ENCODE measurements around the gene ARHGAP15. TPM values are rescaled to one million over a fixed set of nuclear protein-coding genes. Genes with fewer than 3 reads are reported as not detected.
A peak's percentile ranks its signal among the peaks of the same experiment; 100 is the strongest.
"Not testable (repeated sequence)": the region's sequence is repeated elsewhere in the genome, so short reads cannot be mapped to it uniquely, and the experiment has no call there.

ARHGAP15 gene
- 10 to 100 TPM; 12.0 to 23.2 TPM for total RNA-seq
- long read RNA-seq, donor 1, partial matches to known transcripts = 4 of 10 reads
- long read RNA-seq, donor 1, other reads (novel, unspliced or antisense) = 5 of 10 reads
- long read RNA-seq, donor 2, partial matches to known transcripts = 15 of 24 reads
- long read RNA-seq, donor 2, other reads (novel, unspliced or antisense) = 8 of 24 reads

DNA sequence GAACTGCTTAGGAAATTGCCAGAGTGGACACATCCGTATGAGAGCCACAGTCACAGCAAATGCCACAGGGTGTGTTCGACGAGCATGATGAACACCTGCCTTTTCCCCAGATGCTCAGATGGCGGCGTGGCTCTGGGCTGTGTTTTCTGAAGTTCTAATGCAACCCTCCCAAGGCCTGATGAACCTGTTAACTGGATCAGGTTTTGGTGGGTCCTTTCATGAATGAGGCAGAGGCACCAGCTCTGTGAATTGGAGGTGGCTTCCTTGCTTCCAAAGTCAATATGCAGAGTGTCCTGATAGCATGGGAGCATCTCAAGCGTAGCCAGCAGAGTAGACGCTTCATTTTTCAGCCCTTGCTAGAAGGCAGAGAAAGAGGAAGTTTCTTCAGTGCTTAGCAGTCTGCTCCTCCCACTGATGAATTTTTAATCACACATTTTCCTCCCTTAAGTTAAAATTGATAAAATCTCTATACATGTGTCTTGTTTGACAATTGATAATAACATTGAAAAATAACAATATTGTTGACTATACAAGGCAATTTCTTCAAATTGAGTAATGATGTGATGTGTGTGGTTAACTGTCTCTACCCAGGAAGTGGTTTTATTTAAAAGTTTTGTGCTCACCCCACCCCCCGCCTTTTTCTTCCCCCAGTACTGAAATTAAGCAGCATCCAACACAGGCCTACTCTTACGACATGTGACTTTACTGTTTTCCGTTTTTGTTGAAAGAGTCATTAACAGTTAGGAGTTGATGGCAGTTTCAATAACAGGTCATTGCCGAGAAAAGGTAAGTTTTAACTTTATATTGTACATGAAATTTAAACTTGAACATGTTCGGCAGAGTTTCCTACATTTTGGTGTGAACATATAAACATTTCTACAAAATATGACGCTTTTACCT, at the start of gene ARHGAP15:
ARHGAP15 (plus strand) TSS at position 739 of the 900 bp plus-strand sequence.
- peak; percentile 72 for DNase-seq (ENCODE audit: low spot score)
- intact Hi-C loops (cut with DNase I) = no loop called here

DNA sequence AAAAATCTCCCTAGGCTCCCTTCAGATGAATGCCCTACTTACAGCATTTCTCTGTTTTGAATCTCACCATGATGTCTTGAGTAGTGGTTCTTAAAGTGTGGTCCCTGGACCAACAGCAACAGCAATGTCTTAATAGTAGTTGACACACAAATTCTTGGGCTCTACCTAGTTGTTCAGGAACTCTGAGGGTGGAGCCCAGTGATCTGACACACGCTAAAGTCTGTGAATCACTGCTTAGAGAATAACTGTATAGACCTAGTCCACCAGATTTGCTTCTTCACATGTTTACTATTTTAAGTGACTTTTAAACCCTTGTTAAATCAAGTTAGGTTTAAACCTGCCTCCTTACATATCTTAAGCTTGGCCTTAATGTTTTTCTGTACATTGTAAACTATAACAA, 47.6 kb upstream of the ARHGAP15 start:
- intact Hi-C loops (cut with DNase I) = no loop called here
- DNase-seq (ENCODE audit: low spot score) = no peak

DNA sequence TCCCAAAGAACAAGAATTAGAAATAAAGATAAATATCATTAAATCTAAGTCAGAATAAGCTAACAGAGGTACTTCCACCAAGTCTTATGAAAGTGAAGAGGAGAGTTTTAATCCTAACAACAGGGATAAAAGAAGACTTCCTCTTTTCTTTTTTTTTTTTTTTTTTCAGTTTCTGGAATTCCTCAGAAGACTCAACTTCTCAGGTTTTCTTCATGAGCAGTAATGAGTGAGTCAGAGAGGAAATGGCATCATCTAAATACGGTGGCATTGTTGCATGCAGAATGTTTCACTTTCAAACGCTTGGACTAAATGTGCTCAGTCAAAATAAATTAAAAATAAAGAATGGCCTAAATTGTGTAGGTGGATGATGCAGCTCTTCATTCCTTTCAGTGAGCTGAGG, 45.6 kb upstream of the ARHGAP15 start:
- DNase-seq (ENCODE audit: low spot score) = no peak
- intact Hi-C loops (cut with DNase I) = no loop called here

DNA sequence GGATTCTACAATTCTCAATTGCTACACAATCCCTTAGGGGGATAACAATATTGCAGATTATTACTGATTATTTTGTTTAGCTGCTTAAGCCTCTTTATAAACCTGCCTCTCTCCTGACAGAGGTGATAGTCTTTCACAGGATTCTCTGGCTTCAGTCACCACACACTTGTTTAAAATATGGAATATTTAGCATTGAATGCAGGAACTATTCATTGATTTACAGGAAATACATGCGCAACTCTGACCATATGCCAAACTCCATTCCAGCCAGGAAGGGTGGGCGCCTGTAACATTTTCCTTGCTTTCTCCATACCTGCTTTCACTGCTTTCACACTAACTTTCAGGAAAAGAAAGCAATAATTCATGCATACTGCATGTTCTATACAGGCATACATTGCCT, 44.8 kb upstream of the ARHGAP15 start:
- intact Hi-C loops (cut with DNase I) = no loop called here
- no peak for DNase-seq (ENCODE audit: low spot score)

DNA sequence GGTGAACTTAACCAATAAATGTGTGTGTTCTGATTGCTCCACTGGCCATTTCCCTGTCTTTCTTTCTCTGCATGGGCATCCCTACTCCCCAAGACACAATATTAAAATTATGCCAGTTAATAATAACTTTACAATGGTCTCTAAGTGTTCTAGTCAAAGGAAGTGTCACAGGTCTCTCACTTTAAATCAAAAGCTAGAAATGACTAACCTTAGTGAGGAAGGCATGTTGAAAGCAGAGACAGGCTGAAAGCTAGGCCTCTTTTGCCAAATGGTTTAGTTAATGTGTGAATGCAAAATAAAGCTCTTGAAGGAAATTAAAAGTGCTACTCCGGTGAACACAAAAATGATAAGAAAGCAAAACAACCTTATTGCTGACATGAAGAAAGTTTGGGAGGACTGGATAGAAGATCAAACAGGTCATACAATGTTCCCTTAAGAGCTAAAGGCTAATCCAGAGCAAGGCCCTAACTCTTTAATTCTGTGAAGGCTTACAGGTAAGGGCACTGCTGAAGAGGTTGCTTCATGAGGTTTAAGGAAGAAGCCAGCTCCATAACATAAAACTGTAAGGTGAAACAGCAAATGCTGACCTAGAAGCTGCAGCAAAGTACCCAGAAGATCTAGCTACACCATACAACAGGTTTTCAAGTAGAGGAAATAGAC, 44.0 kb upstream of the ARHGAP15 start:
- no peak for DNase-seq (ENCODE audit: low spot score)
- intact Hi-C loops (cut with DNase I) = no loop called here

DNA sequence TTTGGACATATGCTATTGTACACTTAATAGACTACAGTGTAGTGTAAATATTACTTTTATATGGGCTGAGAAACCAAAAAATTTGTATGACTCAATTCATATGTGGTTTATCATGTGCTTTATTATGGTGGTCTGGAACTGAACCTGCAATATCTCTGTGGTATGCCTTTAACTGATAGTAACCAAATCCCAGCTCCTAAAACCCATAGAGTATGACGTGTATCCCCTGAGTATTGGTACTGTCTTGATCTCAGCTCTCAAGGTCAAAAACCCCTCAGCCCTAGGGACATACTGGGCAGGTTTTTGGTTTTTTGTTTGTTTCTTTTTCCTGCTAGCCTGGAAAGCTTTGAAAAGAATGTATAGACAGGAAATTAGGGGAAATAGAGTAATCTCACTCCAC, 42.2 kb upstream of the ARHGAP15 start:
- no peak for DNase-seq (ENCODE audit: low spot score)
- intact Hi-C loops (cut with DNase I) = no loop called here

DNA sequence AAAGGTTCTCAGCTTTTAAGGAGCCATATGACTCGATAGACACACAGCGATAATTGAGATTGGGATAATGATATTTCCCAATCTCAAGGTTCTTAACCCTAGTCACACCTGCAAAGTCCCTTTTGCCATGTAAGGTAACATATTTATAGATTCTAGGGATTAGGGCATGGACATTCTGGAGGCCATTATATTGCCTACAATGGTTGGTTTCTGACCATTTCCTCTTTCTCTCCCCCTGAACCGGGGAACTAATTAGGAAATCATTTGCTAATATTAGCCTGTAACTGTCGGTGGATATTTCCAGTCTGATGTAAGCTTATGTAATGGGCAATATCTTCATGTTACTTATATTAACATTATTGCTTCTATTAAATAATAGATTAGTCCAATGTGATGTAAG, 40.8 kb upstream of the ARHGAP15 start:
- DNase-seq (ENCODE audit: low spot score) = no peak
- intact Hi-C loops (cut with DNase I) = no loop called here

DNA sequence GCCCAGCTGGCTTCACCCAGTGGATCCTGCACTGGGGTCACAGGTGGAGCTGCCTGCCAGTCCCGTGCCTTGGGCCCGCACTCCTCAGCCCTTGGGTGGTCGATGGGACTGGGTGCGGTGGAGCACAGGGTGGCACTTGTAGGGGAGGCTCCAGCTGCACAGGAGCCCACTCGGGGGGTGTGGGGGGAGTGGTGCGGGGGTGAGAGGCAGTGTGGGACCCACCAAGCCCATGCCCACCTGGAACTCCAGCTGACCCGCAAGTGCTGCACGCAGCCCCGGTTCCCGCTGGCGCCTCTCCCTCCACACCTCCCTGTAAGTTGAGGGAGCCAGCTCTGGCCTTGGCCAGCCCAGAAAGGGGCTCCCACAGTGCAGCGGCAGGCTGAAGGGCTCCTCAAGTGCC, 39.7 kb upstream of the ARHGAP15 start:
- DNase-seq (ENCODE audit: low spot score); intact Hi-C loops (cut with DNase I): not testable (repeated sequence)

DNA sequence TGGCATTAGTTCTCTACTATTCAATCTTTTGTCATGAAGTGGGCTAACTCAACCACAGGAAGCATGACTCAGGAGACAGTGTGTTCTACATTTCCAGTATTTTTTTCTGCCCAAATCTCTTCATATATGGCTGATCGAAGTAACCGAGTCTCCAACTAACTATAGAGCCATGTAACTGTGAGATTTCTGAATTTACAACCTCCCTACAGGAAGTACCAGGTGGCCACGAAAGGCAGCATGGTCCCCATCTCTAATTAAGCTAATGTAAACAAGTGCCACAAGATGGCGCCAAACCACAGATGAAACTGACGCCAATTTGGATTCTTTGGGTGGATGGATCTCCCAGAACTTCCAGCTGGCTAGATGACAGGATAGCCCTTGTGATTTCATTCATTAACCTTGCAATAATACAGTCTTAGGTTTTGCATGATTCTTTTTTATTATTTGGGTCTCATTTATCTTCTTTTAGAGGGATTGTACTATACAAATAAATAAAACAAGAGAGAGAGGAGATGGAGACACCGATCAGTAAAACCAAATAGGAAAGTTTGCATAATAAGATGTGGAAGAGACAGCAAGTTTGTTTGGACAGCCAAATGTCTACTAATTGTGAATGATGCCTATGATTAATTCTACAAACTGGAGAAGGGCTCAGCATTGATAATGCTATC, 18.3 kb upstream of the ARHGAP15 start:
- peak; percentile 73 for DNase-seq (ENCODE audit: low spot score)
- intact Hi-C loops (cut with DNase I) = no loop called here

DNA sequence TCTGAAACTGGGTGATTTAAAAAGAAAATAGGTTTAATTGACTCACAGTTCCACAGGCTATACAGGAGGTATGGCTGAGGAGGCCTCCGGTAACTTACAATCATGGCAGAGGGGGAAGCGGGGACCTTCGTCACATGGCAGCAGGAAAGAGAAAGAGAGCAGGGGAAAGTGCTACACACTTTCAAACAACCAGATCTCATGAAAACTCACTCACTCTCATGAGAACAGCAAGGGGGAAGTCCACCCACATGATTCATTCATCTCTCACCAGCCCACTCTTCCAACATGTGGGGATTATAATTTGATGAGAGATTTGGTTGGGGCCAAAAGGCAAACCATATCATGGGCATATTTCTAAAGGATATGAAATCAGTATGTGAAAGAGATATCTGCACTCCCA, 12.0 kb upstream of the ARHGAP15 start:
- DNase-seq (ENCODE audit: low spot score) = no peak
- intact Hi-C loops (cut with DNase I) = no loop called here

DNA sequence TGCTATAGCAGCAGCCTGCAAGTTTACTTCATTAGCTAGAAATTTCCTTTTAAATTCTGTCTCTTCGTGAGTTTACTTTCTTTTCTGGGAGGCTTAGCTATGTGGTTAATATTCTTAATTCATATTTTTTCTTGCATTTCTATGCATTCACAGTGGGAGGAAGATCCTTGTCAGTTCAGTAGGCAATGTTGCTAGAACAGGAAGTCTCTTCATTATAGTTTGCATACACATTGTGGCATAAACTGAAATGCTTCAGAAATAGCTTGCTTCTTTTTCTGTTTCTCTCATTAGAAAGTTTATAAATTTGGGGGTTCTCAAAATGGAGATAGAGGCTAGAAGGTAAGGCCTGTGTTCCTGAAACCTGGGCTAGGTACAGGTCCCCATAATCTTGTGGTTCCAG, 8.1 kb upstream of the ARHGAP15 start:
- DNase-seq (ENCODE audit: low spot score) = no peak
- intact Hi-C loops (cut with DNase I) = no loop called here

DNA sequence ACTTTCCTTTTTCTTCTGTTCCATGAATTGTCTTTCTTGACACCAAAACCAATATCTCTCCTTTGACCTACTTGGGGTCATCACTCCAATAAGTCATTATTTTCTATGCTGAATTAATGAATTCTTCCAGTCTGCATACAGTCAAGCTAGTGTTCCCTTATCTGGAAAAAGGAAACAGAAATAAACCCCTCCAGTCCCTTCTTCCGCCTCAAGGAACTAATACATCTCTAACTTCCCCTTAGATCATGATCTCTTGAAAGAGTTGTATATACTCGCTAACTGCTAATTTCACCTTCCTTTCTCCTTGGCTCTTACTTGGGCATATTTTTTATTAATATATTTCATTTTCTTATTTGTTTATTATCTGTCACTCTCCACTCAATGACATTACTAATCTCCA, 7.3 kb upstream of the ARHGAP15 start:
- DNase-seq (ENCODE audit: low spot score) = no peak
- intact Hi-C loops (cut with DNase I) = no loop called here

DNA sequence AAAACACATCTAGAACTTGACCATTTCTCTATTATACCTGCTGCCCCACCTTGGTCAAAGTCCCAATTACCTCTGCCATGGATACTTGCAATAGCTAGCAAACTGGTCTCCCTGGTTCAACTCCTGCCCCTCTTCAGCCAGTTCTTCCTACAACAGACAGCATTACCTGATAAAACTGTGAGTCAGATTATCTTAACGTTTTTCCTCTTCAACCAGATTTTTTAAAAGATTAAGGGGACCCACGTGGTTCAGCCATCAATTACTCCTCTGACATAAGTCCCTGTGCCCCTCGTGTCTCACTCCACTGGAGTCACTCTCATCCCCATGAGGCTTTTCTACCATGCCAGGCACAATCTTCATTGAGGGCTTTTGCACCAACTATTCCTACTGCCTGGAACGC, 5.3 kb upstream of the ARHGAP15 start:
- no peak for DNase-seq (ENCODE audit: low spot score)
- intact Hi-C loops (cut with DNase I) = no loop called here

DNA sequence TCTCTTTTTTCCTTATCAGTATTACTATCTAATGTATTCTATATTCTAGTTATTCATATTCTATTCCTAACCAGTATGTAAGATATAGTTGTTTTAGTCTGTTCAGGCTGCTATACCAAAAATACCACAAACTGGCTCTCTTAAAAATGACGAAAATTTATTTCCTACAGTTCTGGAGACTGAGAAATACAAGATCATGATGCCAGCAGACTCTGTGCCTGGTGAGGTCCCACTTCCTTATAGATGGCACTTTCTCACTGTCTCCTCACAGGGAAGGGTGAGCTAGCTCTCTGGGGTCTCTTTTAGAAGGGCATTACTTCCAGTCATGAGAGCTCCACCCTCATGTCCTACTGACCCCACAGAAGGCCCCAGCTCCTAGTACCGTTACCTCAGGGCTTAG, 4.8 kb upstream of the ARHGAP15 start:
- intact Hi-C loops (cut with DNase I) = no loop called here
- no peak for DNase-seq (ENCODE audit: low spot score)

DNA sequence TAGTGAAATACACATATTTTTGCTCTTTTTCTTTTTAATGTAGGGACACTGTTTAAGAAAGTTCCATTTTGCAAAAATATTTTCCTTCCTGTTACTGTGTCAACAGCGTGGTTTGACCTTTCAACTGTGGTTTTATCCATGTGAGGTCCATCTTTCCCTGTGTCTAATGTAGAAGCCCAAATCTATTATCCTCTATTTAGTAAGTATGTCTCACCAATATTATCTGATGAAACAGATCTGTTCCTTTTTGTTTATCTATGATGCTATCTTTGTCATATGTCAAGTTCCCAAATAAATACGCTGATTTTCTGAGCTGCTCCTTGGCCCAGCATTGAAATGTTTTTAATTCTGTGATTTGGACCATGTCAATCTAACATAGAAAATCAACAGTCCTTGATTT, 3.5 kb upstream of the ARHGAP15 start:
- no peak for DNase-seq (ENCODE audit: low spot score)
- intact Hi-C loops (cut with DNase I) = no loop called here

DNA sequence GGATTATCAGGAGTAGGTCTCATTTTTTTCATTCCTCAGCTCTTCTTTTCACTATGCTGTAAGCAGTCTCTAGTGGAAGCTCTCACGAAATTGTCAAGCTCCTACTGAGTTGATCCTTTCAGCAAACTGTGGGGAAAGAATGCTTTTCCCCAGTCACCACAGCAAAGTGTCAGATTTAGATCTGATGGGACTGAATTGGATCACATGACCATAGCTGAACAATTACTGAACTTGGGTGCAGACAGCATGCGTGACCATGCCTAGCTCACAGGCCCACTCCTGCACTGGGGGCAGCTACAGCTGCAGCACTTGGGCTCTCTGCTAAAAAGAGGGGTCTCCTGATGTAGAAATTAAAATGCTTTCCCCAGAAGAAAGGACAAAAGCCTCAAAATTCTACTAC, 3.1 kb downstream of the ARHGAP15 start:
- DNase-seq (ENCODE audit: low spot score) = no peak
- intact Hi-C loops (cut with DNase I) = no loop called here

DNA sequence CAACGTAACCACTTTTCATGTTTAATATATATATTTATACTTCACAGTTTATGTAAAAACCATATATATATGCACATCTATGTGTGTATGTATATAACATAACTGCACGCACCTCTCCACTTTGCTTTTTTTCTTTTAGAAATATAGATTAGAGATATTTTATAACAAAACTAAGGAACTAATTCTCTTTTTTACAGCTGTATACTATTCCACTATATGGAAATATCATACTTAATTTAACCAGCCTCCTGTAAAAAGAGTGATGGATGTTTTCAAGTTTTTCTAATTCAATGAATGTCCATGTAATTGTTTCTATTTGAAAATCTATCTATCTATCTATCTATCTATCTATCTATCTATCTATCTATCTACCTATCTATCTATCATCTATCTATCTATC, 4.6 kb downstream of the ARHGAP15 start:
- DNase-seq (ENCODE audit: low spot score) = no peak
- intact Hi-C loops (cut with DNase I) = no loop called here

DNA sequence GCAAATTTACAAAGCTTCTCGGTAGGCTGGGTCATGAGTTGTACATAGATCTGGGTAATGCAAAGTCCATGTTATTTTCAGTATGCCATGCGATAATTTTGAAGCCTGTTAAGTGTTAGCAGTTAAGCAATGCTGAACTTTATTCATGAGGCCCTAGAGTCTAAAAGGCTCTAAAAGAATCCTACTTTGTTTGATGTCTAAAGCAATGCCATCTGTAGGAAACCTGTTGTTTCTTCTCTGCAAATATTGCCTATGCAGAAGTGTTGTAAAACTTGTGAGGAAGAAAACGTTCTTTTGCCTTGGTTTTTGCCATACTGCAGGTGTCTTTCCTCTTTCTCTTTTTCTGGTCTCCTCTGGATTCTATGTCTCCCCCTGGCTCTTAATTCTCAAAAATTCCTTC, 9.1 kb downstream of the ARHGAP15 start:
- DNase-seq (ENCODE audit: low spot score) = no peak
- intact Hi-C loops (cut with DNase I) = no loop called here

DNA sequence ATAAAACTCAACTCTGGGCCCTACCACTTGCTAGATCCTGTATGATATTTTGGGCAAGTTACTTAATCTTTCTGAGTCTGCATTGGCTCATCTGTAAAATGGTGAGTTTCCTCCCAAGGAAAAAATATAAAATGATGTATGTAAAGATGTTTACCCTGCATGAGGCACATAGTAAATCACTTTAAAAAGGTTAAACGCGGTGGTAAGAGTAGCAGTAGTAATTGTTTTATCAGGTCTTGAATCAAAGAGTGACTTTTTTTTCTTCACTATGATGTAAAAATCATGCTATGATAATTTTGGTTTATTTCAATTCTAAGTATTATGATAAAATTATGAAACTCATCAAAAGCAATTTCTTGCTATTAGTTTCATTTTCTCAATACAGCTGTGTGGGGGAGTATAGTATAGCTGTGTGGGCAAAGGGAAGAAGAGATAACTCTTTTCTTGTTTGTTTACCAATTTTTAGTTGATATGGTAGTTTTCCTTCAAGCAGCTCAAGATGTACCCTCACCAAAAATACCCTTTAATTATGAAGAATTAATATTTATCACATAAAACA, 10.7 kb downstream of the ARHGAP15 start:
- DNase-seq (ENCODE audit: low spot score) = no peak
- intact Hi-C loops (cut with DNase I) = no loop called here

Data from posterior vena cava (tissue), 2 donors.